Anterior cingulate cortex (tissue), 58 donors: ENCODE measurements around the gene ASIC4.

Experiments used
- DNase-seq, 58 donors: peaks; one replicate each; lab custom pipeline; 2025; lab: John Stamatoyannopoulos, UW

ASIC4 gene

DNA sequence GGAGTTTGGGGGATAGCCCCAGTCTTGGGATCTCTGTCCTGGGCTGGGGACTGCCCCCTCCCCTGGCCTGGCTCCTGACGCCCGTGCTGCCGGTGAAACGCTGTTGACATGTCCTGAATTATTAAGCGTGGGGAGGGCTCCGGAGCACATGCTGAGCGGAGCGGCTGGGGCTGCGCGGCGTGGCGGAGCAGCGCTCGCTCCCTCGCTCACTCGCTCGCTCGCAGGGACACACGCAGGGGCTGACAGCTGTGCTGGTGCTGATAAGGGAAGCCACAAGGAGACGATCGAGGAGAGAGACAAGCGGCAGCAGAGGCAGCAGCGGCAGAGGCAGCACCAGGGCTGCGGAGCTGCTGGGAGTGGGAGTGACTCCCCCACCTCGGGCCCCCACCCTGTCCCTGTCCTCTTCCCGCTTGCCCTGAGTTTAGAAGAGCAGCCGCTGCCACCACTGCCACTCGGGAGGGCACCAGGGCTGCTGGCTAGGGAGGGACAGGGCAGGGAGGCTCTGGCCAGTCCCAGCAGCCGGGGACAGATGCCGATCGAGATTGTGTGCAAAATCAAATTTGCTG is at the start of gene ASIC4:
ASIC4 (plus strand) TSS at position 287 of the 566 bp plus-strand sequence; CDS start at position 530, 243 bp downstream.
- DNase-seq = peak in 7 of 58 donors; percentile 15 to 47 (median 29)

DNA sequence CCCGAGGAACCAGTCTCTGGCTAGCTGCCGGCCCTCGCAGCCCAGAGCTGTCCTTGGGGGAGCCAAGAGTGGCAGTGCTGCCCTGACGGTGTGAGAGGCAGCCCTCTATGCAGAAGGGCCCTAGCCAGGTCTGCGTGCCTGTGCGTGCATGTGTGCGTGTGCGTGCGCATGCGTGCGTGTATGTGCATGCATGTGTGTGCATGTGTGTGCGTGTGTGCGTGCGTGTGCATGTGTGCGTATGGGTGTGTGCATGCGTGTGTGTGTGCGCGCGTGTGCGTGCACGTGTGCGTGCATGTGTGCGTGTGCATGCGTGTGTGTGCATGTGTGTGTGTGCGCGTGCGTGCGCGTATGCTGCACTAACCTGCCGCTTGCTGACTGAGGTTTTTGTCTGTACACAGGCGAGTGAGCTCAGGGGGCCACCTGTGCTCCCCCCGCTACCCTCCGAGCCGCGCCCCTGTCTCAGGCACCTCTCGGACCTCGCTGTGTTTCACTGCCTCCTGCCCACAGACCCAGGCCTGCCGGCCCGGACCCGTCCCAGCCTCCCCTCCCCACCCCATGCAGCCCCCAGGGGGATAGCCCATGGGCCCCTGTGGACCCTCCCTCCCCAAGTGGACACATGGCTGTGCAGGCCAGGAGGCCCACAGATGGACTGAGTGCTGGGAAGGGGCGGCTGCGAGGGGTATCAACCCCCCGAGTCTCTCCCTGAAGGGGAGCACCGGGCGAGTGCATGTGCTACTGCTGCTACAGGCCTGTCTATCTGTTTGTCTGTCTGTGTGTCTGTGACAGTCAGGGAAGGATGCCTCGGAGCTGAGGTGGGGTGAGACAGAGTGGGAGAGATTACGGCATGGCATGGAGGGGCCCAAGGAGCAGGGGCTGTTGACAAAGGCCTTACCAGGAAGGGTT is 48.4 kb upstream of the ASIC4 start:
- no peak for DNase-seq

DNA sequence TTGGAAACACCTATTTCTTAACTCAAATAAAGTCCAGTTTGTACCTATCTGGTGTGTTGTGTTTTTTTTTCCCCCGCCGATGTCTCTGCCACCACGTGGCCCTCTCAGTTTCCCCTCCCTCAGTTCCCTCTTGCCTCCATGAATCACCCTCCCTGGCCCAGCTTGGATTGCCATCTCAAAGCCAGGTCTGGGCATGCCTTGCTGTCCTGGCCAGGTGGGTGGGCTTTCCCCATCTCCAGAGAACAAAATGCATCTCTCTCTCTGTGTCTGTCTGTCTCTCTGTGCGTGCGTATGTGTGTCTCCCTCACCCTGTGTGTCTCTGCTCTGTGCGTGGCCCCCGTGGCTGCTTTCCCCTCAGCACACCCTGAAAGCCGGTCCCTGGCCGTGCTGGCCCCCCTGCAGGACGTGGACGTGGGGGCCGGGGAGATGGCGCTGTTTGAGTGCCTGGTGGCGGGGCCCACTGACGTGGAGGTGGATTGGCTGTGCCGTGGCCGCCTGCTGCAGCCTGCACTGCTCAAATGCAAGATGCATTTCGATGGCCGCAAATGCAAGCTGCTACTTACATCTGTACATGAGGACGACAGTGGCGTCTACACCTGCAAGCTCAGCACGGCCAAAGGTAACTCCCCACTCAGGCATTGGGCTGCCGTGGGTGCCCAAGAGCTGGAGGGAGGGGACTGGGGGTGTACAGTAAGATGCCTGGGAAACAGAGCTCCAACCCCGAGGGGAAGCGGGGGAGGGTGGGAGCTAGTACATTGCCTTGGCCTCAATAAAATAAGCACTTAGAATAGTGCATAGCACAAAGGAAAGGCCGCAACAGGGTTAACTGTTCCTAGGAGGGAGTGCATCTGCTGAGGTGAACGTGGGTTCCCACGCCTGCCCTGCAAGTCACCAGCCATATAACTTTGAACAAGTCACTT is 47.2 kb upstream of the ASIC4 start:
- no peak for DNase-seq

DNA sequence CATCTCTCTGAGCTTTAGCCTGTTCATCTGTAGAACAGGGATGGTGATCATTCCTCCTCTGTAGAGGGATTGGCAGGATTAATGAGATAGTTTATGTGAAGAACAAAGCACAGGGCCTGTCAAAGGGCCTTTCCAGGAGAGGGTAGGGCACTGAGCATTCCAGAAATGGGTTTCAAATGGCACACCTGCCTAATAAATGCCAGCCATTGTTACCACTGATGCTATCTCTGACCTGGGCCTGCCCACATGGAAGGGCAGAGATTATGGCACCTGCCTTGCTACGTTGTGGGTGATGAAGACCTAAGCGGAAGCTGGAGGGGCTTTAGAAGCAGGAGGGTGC is 46.6 kb upstream of the ASIC4 start:
- DNase-seq = no peak

GRCh38 chr2:219468410-219469185 is 45.7 kb upstream of the ASIC4 start:
- no peak for DNase-seq

GRCh38 chr2:219469186-219469724 is 45.0 kb upstream of the ASIC4 start:
- DNase-seq = no peak

DNA sequence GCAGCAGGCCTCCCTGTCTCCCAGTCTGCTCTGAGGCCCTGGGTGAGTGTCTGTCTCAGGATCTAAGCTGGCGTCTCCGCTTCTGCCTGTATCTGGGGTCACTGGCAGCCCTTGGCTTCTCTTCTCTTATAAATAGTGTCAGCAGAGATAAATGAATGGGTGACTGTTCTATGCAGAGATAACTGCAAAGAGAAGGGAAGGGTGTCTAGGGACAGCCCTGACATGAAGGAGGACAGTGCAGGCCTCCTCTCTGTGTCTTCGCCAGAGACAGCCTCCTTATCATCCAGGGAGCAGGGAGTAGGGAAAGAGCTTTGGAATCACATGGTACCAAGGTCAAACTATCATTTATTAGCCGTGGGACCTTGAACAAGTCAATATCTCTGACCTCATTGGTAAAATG is 43.9 kb upstream of the ASIC4 start:
- DNase-seq = no peak

DNA sequence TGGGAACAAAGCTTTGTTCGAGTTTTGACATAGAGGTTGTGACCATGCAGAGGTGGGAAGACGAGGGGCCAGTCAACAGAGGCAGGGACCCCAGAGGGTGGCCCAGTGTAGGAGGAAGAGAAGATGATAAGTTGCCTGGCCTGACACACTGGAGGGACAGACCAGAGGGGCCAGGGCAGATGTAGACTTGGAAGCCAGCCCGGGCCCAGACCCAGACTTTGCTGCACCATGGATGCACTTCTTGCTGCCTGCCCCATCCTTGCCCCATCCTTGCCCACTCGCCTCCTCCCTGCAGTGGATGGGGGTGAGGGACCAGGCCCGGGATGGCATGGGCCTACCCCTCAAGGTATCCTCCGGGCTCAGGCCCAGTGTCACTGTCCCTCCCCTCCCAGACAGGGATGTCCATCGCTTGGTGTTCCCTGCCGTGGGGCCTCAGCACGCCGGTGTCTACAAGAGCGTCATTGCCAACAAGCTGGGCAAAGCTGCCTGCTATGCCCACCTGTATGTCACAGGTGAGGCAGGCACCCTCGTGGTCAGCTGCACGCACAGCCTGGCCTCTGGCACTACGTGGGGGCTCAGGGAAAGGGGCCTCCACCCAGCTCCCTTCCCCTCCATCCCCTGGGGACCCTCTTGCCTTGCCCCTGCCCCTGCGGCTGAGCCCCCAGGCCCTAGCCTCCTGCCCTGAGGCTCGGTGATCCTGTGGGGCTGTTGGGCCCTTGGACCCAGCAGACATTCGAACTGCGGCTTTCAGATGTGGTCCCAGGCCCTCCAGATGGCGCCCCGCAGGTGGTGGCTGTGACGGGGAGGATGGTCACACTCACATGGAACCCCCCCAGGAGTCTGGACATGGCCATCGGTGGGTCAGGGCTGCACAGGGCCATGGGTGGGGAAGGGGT is 42.6 kb upstream of the ASIC4 start:
- no peak for DNase-seq

DNA sequence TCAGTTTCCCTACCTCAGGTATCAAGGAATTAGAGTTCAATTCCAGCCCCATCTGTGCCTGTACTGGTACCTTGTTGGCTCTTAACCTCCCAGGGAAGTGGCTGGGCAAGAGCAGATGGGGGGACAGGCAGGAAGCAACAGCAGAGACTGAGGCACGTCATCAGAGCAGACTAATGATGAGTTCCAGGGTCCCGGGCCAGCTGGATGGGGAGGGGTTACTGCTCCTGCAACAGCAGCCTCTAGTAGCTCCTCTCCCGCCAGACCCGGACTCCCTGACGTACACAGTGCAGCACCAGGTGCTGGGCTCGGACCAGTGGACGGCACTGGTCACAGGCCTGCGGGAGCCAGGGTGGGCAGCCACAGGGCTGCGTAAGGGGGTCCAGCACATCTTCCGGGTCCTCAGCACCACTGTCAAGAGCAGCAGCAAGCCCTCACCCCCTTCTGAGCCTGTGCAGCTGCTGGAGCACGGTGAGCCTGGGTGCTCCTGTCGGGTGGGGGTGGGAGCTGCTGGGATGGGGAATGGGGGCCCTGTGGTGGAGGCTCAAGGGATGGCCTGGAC is 41.6 kb upstream of the ASIC4 start:
- DNase-seq = no peak

GRCh38 chr2:219473511-219473910 is 40.8 kb upstream of the ASIC4 start:
- no peak for DNase-seq

- DNase-seq = no peak
Measured at GRCh38 chr2:219474285-219475060, 39.8 kb upstream of the ASIC4 start.

DNA sequence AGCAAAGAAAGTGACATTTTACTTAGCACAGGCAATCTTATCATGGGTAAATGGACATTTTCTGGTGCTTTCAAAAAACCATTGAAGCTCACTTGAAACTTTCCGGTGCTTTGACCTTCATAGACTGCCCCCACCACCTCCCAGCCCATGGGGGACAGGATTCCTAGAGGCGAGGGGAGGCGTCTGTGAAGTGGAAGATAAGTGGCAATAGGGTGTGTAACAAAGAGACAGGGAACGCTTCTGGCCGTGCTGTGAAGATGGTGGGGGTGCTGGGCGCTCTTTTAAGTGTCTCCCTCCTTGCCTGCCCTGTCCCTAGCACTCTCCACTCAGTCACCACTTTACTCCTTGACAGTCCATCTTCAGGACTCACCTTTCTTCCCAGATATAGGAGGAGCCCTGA is 39.0 kb upstream of the ASIC4 start:
- DNase-seq = no peak

DNA sequence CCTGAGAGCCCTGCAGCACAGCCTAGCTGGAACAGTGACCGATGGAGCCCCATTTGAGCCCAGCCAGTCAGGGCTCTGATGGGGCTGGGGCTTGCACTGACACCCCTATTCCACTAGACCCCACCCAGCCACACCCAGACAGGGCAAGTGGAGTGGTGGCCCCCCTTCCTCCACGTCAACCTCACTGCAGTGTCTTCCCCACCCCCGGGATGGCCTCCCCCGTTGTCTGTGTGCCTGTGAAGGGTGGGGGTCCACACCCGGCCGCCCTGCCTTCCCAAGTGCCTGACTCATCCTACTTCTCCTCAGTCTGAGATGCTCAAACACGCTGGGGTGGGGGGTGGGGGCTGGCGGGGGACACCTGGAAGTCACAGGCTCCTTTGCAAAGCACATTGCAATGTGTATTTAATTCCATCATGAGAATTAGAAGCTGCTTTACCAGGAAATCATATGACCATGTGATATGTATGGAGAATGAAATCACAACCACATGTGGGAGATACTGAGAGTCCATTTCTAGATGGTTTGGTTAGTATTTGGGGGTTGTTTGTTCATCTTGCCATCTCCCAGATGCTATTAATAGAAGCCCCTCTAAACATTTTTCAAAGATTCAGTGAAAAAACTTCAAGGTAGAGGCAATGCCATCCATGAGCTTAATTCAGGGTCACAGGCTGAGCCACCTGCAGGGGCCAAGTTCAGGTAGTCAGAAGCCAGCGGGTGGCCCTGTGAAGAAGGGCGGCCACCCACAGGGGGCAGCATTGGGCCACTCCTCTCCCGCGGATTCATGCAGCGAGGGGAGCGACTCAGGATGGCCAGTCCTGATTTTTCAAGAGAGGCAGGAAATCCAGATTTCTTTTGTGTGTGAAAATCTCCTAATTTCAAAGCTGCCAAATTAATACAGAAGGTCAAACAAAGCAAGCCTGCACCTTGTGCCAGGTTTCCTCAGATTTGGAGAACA is 38.3 kb upstream of the ASIC4 start:
- peak in 37 of 58 donors; percentile 2 to 68 (median 16) for DNase-seq

DNA sequence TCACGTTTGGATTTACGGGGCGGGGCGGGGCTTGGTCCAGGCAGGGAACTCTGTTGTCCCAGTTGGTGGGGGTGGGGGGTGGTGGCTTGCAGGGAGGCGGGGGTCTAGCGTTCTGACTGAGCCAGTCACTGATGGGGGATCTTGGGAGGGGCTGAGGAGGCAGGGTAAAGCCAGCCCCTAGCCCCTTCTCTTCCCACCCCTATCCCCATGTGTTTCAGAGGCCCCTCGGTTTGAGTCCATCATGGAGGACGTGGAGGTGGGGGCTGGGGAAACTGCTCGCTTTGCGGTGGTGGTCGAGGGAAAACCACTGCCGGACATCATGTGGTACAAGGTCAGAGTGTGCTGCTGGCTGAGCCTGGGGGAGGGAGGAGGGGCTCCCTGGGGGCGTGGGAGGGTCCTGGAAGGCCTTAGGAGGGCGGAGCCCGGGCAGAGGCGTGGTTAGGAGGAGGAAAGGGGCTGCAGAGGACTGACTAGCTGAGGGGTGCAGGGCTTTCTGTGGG is 37.6 kb upstream of the ASIC4 start:
- no peak for DNase-seq

- DNase-seq = no peak
Measured at GRCh38 chr2:219477179-219477578, 37.1 kb upstream of the ASIC4 start.

DNA sequence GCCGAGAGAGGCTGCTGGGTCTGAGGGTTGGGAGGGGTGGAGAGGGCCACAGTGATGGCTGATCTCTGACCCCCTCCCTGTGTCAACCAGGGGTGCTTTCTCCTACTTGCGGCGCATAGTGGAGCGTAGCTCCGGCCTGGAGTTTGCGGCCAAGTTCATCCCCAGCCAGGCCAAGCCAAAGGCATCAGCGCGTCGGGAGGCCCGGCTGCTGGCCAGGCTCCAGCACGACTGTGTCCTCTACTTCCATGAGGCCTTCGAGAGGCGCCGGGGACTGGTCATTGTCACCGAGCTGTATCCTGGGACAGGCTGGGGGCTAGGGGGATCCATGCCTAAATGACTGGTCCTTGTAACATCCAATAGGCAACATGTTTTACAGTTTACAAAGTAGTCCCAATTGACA is 36.5 kb upstream of the ASIC4 start:
- no peak for DNase-seq
